Upper lobe of left lung (tissue), 6 donors: ENCODE measurements around the gene KATNAL1. TPM values are rescaled to one million over a fixed set of nuclear protein-coding genes. Genes with fewer than 3 reads are reported as not detected.

ENCODE experiments used
- ATAC-seq, 2 donors: fragments of 200-7000 bp; cut with Tn5 transposase; one replicate each; pipeline ENCODE4 v1.9.1; 2022; ENCODE audit warnings: mild to moderate bottlenecking in 2 of 2, moderate library complexity in 2 of 2; ENCODE audit not compliant: low FRiP score in 2 of 2
- DNase-seq, 2 donors: peaks; one replicate each; pipeline ENCODE4 v3.0.0-alpha.2; 2019 to 2020
- H3K27ac ChIP-seq, 4 donors: fragments of 200-600 bp; sonication (generic); one replicate each; pipeline ENCODE4 v1.5.1; 2016 to 2019
- H3K27me3 ChIP-seq, 4 donors: fragments of 200-600 bp; sonication (generic); one replicate each; pipeline ENCODE4 v1.5.1; 2017 to 2019
- H3K36me3 ChIP-seq, 4 donors: fragments of 200-600 bp; sonication (generic); one replicate each; pipeline ENCODE4 v1.5.1; 2016 to 2019
- H3K4me1 ChIP-seq, 4 donors: fragments of 200-600 bp; sonication (generic); one replicate each; pipeline ENCODE4 v1.5.1; 2018 to 2019
- H3K4me3 ChIP-seq, 4 donors: fragments of 200-600 bp; sonication (generic); one replicate each; pipeline ENCODE4 v1.5.1; 2017 to 2019; ENCODE audit warnings: mild to moderate bottlenecking in 2 of 4, moderate library complexity in 1 of 4
- H3K9me3 ChIP-seq, 4 donors: fragments of 200-600 bp; sonication (generic); one replicate each; pipeline ENCODE4 v1.5.1; 2018 to 2019
- CTCF ChIP-seq, 6 experiments: fragments of 450-650 bp in 4 of 6; fragments of 200-600 bp in 2 of 6; sonication (generic) in 2 of 6; IDR thresholded peaks; one replicate each; pipeline ENCODE4 v1.5.1; 2016 to 2019; ENCODE audit warnings: antibody characterized with exemption in 6 of 6
- EP300 ChIP-seq, 4 donors: sonication (generic); formaldehyde crosslinking; IDR thresholded peaks; one replicate each; pipeline ENCODE4 v1.5.1; 2017; ENCODE audit warnings: antibody characterized with exemption in 4 of 4, control low read depth in 2 of 4
- POLR2A ChIP-seq, 4 donors: fragments of 450-650 bp; IDR thresholded peaks; one replicate each; pipeline ENCODE4 v1.5.1; 2016 to 2017; ENCODE audit warnings: antibody characterized with exemption in 4 of 4, mild to moderate bottlenecking in 2 of 4
- POLR2AphosphoS5 ChIP-seq, 2 donors: sonication (generic); formaldehyde crosslinking; IDR thresholded peaks; one replicate each; pipeline ENCODE4 v1.5.1; 2017; ENCODE audit warnings: antibody characterized with exemption in 2 of 2
- WGBS, 2 donors: methylation state at CpG; one replicate each; pipeline ENCODE4 v1.1.5; 2017 to 2018; 5-methylcytosine and 5-hydroxymethylcytosine counted together
- total RNA-seq, 6 donors: library from RNA; depleted of rRNA in 4 of 6; stranded (reverse); fragments of >200 nt in 4 of 6; gene quantifications; one replicate each; pipeline versions ENCODE4 v1.1.0 to v1.2.1, GENCODE V29; 2016 to 2021
- donor health status: DM: no; HTN: no; CAD: no; lungs with moderate emphysema.
- donor health status: DM: no; HTN: yes; CAD: no; lungs with severe emphysema.

Gene KATNAL1
- total RNA-seq, 6 donors from 2014 or later, result 5.7 to 35.5 (median 13.9) TPM

DNA sequence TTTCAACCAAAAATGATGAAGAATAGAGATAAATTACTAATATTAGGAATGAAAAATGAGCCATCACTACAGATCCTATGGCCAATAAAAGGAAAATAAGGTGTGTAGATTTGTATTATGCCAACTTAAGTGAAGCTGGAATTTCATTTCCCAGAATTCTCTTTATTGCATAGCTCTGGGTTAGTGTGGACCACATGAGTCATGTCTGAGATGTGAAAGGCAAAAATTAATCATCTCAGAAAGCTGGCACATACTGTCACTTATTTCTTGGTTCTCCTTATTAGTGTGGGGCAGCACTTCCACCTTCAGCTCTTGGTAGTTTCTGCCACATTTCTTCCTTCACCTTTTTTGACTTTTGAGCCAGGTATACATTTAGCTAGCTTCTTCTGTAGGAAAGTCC lies 82.6 kb downstream of the KATNAL1 start:
- no peak for DNase-seq
- ATAC-seq, result no peak
- peaks cover 0 to 68% (median 4%) of the 10 kb centered on the region in 4 donors for H3K36me3 ChIP-seq
- no peak overlapping the region for H3K4me3 ChIP-seq
- H3K27me3 ChIP-seq, result no peaks in the 10 kb centered on the region
- H3K9me3 ChIP-seq, result peaks cover 0 to 6% (median 0%) of the 10 kb centered on the region in 4 donors
- no peak for TF ChIP-seq POLR2A (IDR thresholded peaks at IDR 0.05)
- TF ChIP-seq CTCF (IDR thresholded peaks at IDR 0.05), result no peak
- no peak for TF ChIP-seq POLR2AphosphoS5 (IDR thresholded peaks at IDR 0.05)
- H3K27ac ChIP-seq, result no peak overlapping the region
- no peaks in the 10 kb centered on the region for H3K4me1 ChIP-seq

DNA sequence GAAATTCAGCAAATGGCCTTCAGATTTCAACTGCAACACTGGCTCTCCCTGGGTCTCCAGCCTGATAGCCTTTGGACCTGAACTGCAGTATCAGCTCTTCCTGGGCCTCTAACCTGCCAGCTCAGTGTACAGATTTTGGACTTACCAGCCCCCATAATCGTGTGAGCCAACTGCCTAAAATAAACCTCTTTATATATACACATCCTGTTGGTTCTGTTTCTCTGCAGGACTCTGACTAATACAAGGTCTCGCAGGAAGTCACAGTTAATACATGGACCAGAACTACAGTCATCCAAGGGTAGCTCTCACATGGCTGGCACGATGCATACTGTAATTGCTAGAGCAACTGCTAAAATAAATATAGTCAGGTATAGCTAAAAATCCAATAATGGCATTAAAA lies 85.1 kb downstream of the KATNAL1 start:
- DNase-seq (no peak), ATAC-seq (no peak)
- TF ChIP-seq POLR2AphosphoS5 (IDR thresholded peaks at IDR 0.05), result no peak
- TF ChIP-seq EP300 (IDR thresholded peaks at IDR 0.05), result no peak
- H3K4me1 ChIP-seq, result no peaks in the 10 kb centered on the region
- no peaks in the 10 kb centered on the region for H3K27me3 ChIP-seq
- H3K36me3 ChIP-seq, result peaks cover 0 to 45% (median 1%) of the 10 kb centered on the region in 4 donors
- H3K9me3 ChIP-seq, result peaks cover 0 to 6% (median 0%) of the 10 kb centered on the region in 4 donors
- WGBS, 2 donors, result 82 to 88% methylated on average over 3 of the region's 3 CpGs
- no peak overlapping the region for H3K4me3 ChIP-seq
- H3K27ac ChIP-seq, result no peak overlapping the region

DNA sequence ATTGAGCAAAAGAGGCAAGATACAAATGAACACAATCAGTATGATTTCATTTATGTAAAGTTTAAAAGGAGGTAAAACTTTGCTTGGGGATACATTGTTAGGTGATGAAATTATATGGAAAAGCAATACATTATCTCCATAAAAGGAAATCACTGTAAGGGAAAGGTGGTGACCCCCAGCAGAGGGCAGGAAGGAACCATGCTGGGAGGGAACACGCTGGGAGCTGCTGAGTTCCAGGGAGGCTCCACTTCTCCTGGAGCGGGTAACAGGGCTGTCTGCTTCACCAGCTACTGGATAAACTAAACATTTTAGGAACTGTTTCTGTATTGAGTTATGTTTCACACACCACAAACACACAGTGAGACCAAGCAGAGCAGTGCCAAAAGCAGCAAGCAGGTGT lies 91.2 kb downstream of the KATNAL1 start:
- Histone ChIP-seq H3K27ac (no peak overlapping the region), H3K4me1 (no peaks in the 10 kb centered on the region), H3K36me3 (peaks cover 0 to 15% (median 3%) of the 10 kb centered on the region in 4 donors), H3K9me3 (no peaks in the 10 kb centered on the region), H3K27me3 (no peaks in the 10 kb centered on the region), H3K4me3 (no peak overlapping the region)
- no peak for DNase-seq
- TF ChIP-seq POLR2AphosphoS5 (IDR thresholded peaks at IDR 0.05) (no peak), EP300 (IDR thresholded peaks at IDR 0.05) (no peak), POLR2A (IDR thresholded peaks at IDR 0.05) (no peak), CTCF (IDR thresholded peaks at IDR 0.05) (no peak)
- 71 to 93% methylated on average over 2 of the region's 2 CpGs for WGBS, 2 donors
- no peak for ATAC-seq

GRCh38 chr13:30212256-30212655 lies 95.1 kb downstream of the KATNAL1 start:
- Histone ChIP-seq H3K27me3 (no peaks in the 10 kb centered on the region), H3K9me3 (no peaks in the 10 kb centered on the region), H3K4me1 (no peaks in the 10 kb centered on the region), H3K27ac (no peak overlapping the region), H3K4me3 (no peak overlapping the region), H3K36me3 (peaks cover 0 to 24% (median 6%) of the 10 kb centered on the region in 4 donors)
- WGBS, 2 donors, result 96 to 97% methylated on average over 7 of the region's 7 CpGs
- TF ChIP-seq EP300 (IDR thresholded peaks at IDR 0.05) (no peak), POLR2AphosphoS5 (IDR thresholded peaks at IDR 0.05) (no peak), POLR2A (IDR thresholded peaks at IDR 0.05) (no peak), CTCF (IDR thresholded peaks at IDR 0.05) (no peak)
- peak in 1 of 2 donors; percentile 48 for DNase-seq
- ATAC-seq, result no peak

DNA sequence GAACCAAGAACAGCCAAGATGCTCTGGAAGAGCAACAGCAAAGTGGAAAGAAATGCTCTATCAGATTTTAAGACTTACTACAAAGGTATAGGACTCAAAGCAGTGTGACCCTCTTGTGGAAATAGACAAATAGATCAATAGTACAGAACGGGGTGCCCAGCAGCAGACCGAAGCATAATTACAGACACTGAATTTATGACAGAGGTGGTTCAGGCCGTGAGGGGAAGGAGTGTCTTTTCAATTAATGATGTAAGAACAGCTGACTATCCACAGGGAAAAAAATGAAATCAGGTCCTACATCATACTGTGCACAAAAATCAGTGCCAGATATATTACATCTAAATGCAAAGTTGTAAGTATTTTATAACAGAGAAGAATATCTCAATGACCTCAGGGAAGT lies 95.6 kb downstream of the KATNAL1 start:
- no peak for ATAC-seq

More for the DNA sequence above, 95.6 kb downstream of the KATNAL1 start:
- H3K4me1 ChIP-seq, result no peaks in the 10 kb centered on the region
- no peak for TF ChIP-seq POLR2AphosphoS5 (IDR thresholded peaks at IDR 0.05)
- TF ChIP-seq EP300 (IDR thresholded peaks at IDR 0.05), result no peak
- no peak for TF ChIP-seq CTCF (IDR thresholded peaks at IDR 0.05)
- TF ChIP-seq POLR2A (IDR thresholded peaks at IDR 0.05), result no peak
- no peak overlapping the region for H3K27ac ChIP-seq
- H3K9me3 ChIP-seq, result no peaks in the 10 kb centered on the region
- H3K4me3 ChIP-seq, result no peak overlapping the region
- peaks cover 0 to 29% (median 6%) of the 10 kb centered on the region in 4 donors for H3K36me3 ChIP-seq
- WGBS, 2 donors, result 93 to 96% methylated on average over 3 of the region's 3 CpGs
- no peaks in the 10 kb centered on the region for H3K27me3 ChIP-seq
- no peak for DNase-seq
